Smooth muscle cell (in vitro differentiated cells): ENCODE measurements around the gene TET2. TPM values are rescaled to one million over a fixed set of nuclear protein-coding genes. Genes with fewer than 3 reads are reported as not detected.
A peak's percentile ranks its signal among the peaks of the same experiment; 100 is the strongest.

ENCODE experiments used
- DNase-seq: peaks from one replicate; lab custom pipeline; 2025; ENCODE audit not compliant: unreplicated experiment; lab: John Stamatoyannopoulos, UW
- H2AFZ ChIP-seq: fragments of 200-600 bp; sonication (generic); 2 replicates; pipeline ENCODE4 v1.6.0; 2016; ENCODE audit warnings: antibody characterized with exemption, low read depth, mild to moderate bottlenecking
- H3F3A ChIP-seq: fragments of 200-600 bp; sonication (generic); 2 replicates; pipeline ENCODE4 v1.6.0; 2017; ENCODE audit warnings: antibody characterized with exemption, low read depth
- H3K27ac ChIP-seq: fragments of 200-600 bp; sonication (generic); 2 replicates; pipeline ENCODE4 v1.5.1; 2016; ENCODE audit warnings: low read depth, mild to moderate bottlenecking
- H3K27me3 ChIP-seq: fragments of 200-600 bp; sonication (generic); 2 replicates; pipeline ENCODE4 v1.6.1; 2016; ENCODE audit warnings: low read depth, mild to moderate bottlenecking
- H3K36me3 ChIP-seq: fragments of 200-600 bp; sonication (generic); 2 replicates; pipeline ENCODE4 v1.5.1; 2016; ENCODE audit warnings: low read depth
- H3K4me1 ChIP-seq: fragments of 200-600 bp; sonication (generic); 2 replicates; pipeline ENCODE4 v1.5.1; 2016; ENCODE audit warnings: low read depth
- H3K4me2 ChIP-seq: fragments of 200-600 bp; sonication (generic); 2 replicates; pipeline ENCODE4 v1.6.0; 2016; ENCODE audit warnings: mild to moderate bottlenecking
- H3K4me3 ChIP-seq: fragments of 200-600 bp; sonication (generic); 2 replicates; pipeline ENCODE4 v1.5.1; 2016; ENCODE audit warnings: mild to moderate bottlenecking
- H3K79me2 ChIP-seq: fragments of 200-600 bp; sonication (generic); 2 replicates; pipeline ENCODE4 v1.6.0; 2016; ENCODE audit warnings: low read depth, mild to moderate bottlenecking
- H3K9ac ChIP-seq: fragments of 200-600 bp; sonication (generic); 2 replicates; pipeline ENCODE4 v1.6.0; 2016; ENCODE audit warnings: low read depth
- H3K9me3 ChIP-seq: fragments of 200-600 bp; sonication (generic); replicated peaks from 2 replicates; pipeline ENCODE4 v1.5.1; 2016; ENCODE audit warnings: low read depth
- H4K20me1 ChIP-seq: fragments of 200-600 bp; sonication (generic); 2 replicates; pipeline ENCODE4 v1.6.0; 2016; ENCODE audit warnings: low read depth
- WGBS: methylation state at CpG from one replicate; pipeline ENCODE4 v1.1.7; 2016; ENCODE audit warnings: low lambda C conversion rate; 5-methylcytosine and 5-hydroxymethylcytosine counted together
- polyA plus RNA-seq: library from polyadenylated mRNA; unstranded; fragments of >200 nt; fragmentation: Nextera tagmentation; extraction: Ambion mirVana; gene quantifications from 2 replicates; pipeline ENCODE4 v1.2.1, GENCODE V29; 2016
- total RNA-seq: library from RNA; depleted of rRNA; stranded (reverse); fragments of >200 nt; gene quantifications from 2 replicates; pipeline ENCODE4 v1.2.3, GENCODE V29; 2014
- TF ChIP-seq, protein P1 (sequence below): fragments of 200-600 bp; sonication (generic); IDR thresholded peaks from 2 replicates; pipeline ENCODE4 v1.5.1; 2017; ENCODE audit warnings: borderline replicate concordance, mild to moderate bottlenecking, antibody characterized with exemption; ENCODE audit not compliant: insufficient read depth, poor library complexity, severe bottlenecking

The TET2 gene
- total RNA-seq (18.6 and 20.5 TPM in 2 replicates), polyA plus RNA-seq (2.7 and 5.6 TPM in 2 replicates)

DNA sequence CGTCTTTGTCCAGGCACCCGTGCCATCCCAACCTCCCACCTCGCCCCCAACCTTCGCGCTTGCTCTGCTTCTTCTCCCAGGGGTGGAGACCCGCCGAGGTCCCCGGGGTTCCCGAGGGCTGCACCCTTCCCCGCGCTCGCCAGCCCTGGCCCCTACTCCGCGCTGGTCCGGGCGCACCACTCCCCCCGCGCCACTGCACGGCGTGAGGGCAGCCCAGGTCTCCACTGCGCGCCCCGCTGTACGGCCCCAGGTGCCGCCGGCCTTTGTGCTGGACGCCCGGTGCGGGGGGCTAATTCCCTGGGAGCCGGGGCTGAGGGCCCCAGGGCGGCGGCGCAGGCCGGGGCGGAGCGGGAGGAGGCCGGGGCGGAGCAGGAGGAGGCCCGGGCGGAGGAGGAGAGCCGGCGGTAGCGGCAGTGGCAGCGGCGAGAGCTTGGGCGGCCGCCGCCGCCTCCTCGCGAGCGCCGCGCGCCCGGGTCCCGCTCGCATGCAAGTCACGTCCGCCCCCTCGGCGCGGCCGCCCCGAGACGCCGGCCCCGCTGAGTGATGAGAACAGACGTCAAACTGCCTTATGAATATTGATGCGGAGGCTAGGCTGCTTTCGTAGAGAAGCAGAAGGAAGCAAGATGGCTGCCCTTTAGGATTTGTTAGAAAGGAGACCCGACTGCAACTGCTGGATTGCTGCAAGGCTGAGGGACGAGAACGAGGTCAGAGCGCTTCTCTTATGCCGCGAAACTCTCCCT, at the start of gene TET2:
Gene TET2, plus strand, starts transcription at position 601 of the 740 bp plus-strand sequence. CDS start 87,067 bp downstream, outside the sequence.
- H3K9ac ChIP-seq = peak within 1 kb of the TSS; percentile 96
- peaks cover 36% of the 10 kb centered on the region for H3K79me2 ChIP-seq
- H3K4me3 ChIP-seq = peak within 1 kb of the TSS; percentile 99
- peaks cover 36% of the 10 kb centered on the region for H4K20me1 ChIP-seq
- peak; percentile 43 for DNase-seq
- H3K36me3 ChIP-seq = no peaks in the 10 kb centered on the region
- TF ChIP-seq, protein P1, sequence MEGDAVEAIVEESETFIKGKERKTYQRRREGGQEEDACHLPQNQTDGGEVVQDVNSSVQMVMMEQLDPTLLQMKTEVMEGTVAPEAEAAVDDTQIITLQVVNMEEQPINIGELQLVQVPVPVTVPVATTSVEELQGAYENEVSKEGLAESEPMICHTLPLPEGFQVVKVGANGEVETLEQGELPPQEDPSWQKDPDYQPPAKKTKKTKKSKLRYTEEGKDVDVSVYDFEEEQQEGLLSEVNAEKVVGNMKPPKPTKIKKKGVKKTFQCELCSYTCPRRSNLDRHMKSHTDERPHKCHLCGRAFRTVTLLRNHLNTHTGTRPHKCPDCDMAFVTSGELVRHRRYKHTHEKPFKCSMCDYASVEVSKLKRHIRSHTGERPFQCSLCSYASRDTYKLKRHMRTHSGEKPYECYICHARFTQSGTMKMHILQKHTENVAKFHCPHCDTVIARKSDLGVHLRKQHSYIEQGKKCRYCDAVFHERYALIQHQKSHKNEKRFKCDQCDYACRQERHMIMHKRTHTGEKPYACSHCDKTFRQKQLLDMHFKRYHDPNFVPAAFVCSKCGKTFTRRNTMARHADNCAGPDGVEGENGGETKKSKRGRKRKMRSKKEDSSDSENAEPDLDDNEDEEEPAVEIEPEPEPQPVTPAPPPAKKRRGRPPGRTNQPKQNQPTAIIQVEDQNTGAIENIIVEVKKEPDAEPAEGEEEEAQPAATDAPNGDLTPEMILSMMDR = no peak
- peaks cover 8% of the 10 kb centered on the region for H3K4me1 ChIP-seq
- peaks cover 9% of the 10 kb centered on the region for H3F3A ChIP-seq
- H3K4me2 ChIP-seq = peak within 1 kb of the TSS; percentile 98
- no peaks in the 10 kb centered on the region for H3K27me3 ChIP-seq
- peak within 1 kb of the TSS; percentile 100 for H2AFZ ChIP-seq
- WGBS = under 1% methylated on average over 64 of the region's 77 CpGs
- H3K9me3 ChIP-seq = no peaks in the 10 kb centered on the region
- H3K27ac ChIP-seq = peak within 1 kb of the TSS; percentile 66

DNA sequence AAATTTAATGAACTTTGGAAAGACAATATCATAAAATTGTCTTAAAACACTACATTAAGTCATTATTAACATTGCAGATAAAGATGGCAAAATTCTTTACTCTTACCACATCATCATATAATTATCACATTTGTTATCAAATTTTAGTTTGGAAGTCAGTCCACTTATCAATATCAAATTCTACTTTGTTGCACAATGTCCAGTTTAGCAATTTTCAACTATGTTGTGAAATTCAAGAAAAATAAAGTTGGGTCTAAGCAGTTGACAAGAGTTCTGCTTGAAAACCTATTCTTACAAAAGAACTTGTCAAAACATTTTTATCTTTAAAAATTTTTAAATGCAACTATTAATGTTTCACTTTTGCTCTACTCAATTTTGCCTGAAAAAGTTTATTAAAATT, 44.7 kb upstream of the TET2 start:
- no peak for DNase-seq
- H4K20me1 ChIP-seq = no peaks in the 10 kb centered on the region

DNA sequence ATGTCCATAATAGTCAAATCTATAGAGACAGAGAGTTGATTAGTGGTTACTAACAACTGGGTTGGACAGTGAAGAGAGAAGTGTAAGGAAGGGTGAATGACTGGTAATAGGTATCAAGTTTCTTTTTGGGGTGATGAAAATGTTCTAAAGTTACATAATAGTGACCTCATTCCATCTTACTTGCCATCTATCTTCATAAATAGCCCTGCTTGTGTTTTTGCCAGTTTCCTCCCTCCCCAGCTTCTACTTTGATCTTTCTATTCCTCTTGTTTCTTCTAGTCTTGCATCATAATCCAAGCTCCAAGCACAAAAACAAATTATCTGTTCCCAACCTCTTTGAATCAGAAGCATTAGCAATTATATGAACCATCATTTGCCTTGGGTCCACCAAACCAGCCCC, 40.2 kb upstream of the TET2 start:
- H4K20me1 ChIP-seq = no peaks in the 10 kb centered on the region
- no peaks in the 10 kb centered on the region for H3K79me2 ChIP-seq
- H3K9ac ChIP-seq = no peak overlapping the region
- no peaks in the 10 kb centered on the region for H3F3A ChIP-seq
- H3K9me3 ChIP-seq = no peaks in the 10 kb centered on the region
- H3K4me1 ChIP-seq = no peaks in the 10 kb centered on the region
- H3K27ac ChIP-seq = no peak overlapping the region
- H3K4me2 ChIP-seq = no peak overlapping the region
- no peak overlapping the region for H3K4me3 ChIP-seq
- TF ChIP-seq, protein P1 = no peak
- H3K27me3 ChIP-seq = no peaks in the 10 kb centered on the region
- H2AFZ ChIP-seq = no peak overlapping the region
- no peak for DNase-seq
- H3K36me3 ChIP-seq = no peaks in the 10 kb centered on the region

More for the DNA sequence above, 44.7 kb upstream of the TET2 start:
- Histone ChIP-seq H3K4me3 (no peak overlapping the region), H3K27ac (no peak overlapping the region), H3K9ac (no peak overlapping the region), H2AFZ (no peak overlapping the region), H3K36me3 (no peaks in the 10 kb centered on the region), H3K9me3 (no peaks in the 10 kb centered on the region), H3K79me2 (no peaks in the 10 kb centered on the region), H3K4me2 (no peak overlapping the region), H3K4me1 (no peaks in the 10 kb centered on the region), H3K27me3 (no peaks in the 10 kb centered on the region), H3F3A (no peaks in the 10 kb centered on the region)
- TF ChIP-seq, protein P1 = no peak
